Right atrium auricular region (tissue), 2 donors: ENCODE results near the gene ASAP2. TPM values are rescaled to one million over a fixed set of nuclear protein-coding genes. Genes with fewer than 3 reads are reported as not detected.
A peak's percentile ranks its signal among the peaks of the same experiment; 100 is the strongest.

Experiments
- DNase-seq: peaks from one replicate; pipeline ENCODE4 v3.0.0-alpha.2; 2019; ENCODE audit warnings: low spot score
- H3K27ac ChIP-seq, 2 donors: fragments of 200-600 bp; sonication (generic); 1 replicate in 1 of 2; 2 replicates in 1 of 2; pipeline ENCODE4 v1.5.1; 2016 to 2019
- H3K27me3 ChIP-seq, 2 donors: fragments of 200-600 bp; sonication (generic); one replicate each; pipeline versions ENCODE4 v1.5.1 to v1.6.0; 2017 to 2019
- H3K36me3 ChIP-seq: fragments of 200-600 bp; sonication (generic); one replicate; pipeline ENCODE4 v1.5.1; 2016
- H3K4me1 ChIP-seq, 2 donors: fragments of 200-600 bp; sonication (generic); one replicate each; pipeline versions ENCODE4 v1.5.1 to v1.6.0; 2017 to 2019
- H3K4me3 ChIP-seq, 2 donors: fragments of 200-600 bp; sonication (generic); 1 replicate in 1 of 2; 2 replicates in 1 of 2; pipeline ENCODE4 v1.5.1; 2017 to 2019; ENCODE audit warnings: mild to moderate bottlenecking in 1 of 2, moderate library complexity in 1 of 2
- H3K9me3 ChIP-seq, 2 donors: fragments of 200-600 bp; sonication (generic); one replicate each; pipeline ENCODE4 v1.5.1; 2019
- CTCF ChIP-seq, 2 donors: fragments of 200-600 bp; sonication (generic); IDR thresholded peaks; one replicate each; pipeline ENCODE4 v1.5.1; 2019; ENCODE audit warnings: antibody characterized with exemption in 2 of 2
- total RNA-seq, 2 donors: library from RNA; depleted of rRNA; stranded (reverse); fragments of >200 nt; gene quantifications; one replicate each; pipeline ENCODE4 v1.1.0, GENCODE V29; 2016

Gene ASAP2
- total RNA-seq, 2 donors from 2014 or later = 13.2 to 20.3 TPM

DNA sequence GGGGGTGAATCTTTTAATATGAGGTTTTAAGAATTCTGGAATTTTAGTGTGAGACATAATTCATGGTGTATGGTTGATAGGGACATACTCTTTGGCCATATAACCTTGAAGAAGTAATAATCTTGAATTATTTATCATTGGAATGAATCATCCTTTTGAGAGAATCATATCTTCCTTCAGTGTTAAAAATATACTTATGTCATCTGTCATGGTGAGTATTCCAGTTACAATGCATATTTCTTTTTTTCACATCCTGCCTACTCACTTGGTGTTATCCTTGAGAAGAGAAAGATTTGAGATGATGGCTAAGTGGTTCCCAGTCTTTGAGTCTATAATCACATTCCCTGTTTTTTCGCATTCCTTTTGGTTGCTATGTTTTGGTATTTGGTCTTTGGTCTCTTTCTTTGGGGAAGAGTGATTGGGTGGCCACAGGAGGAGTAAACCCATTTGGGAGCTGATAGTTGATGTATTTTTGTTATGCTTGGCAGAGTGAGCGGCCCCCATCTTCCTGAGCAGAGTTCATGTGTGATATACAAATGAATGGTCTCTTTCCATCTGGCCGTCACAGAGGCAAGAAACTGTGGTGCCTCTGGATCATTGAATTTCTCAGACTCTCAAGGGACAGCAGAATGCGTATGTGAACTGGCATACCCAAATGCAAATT lies 21.6 kb downstream of the ASAP2 start:
- Histone ChIP-seq H3K9me3 (no peaks in the 10 kb centered on the region), H3K27ac (peak overlapping the region in 1 of 2 donors; percentile 20), H3K27me3 (no peaks in the 10 kb centered on the region), H3K4me1 (peaks cover 0 to 86% of the 10 kb centered on the region in 2 donors), H3K4me3 (no peak overlapping the region), H3K36me3 (no peaks in the 10 kb centered on the region)
- peak; percentile 57 for DNase-seq
- no peak for TF ChIP-seq CTCF (IDR thresholded peaks at IDR 0.05)

GRCh38 chr2:9228781-9229469 lies 22.3 kb downstream of the ASAP2 start:
- TF ChIP-seq CTCF (IDR thresholded peaks at IDR 0.05) = no peak
- Histone ChIP-seq H3K27ac (peak overlapping the region; percentile 20 to 36), H3K27me3 (no peaks in the 10 kb centered on the region), H3K4me1 (peaks cover 0 to 92% of the 10 kb centered on the region in 2 donors), H3K9me3 (no peaks in the 10 kb centered on the region), H3K4me3 (no peak overlapping the region), H3K36me3 (no peaks in the 10 kb centered on the region)
- DNase-seq = peak; percentile 50

- Histone ChIP-seq H3K4me1 (peaks cover 0 to 97% of the 10 kb centered on the region in 2 donors), H3K27ac (peak overlapping the region; percentile 36 to 48), H3K27me3 (no peaks in the 10 kb centered on the region), H3K36me3 (no peaks in the 10 kb centered on the region), H3K4me3 (no peak overlapping the region), H3K9me3 (no peaks in the 10 kb centered on the region)
- no peak for TF ChIP-seq CTCF (IDR thresholded peaks at IDR 0.05)
- DNase-seq = peak; percentile 54
Measured at GRCh38 chr2:9229470-9229820, 22.8 kb downstream of the ASAP2 start.

- DNase-seq = no peak
- TF ChIP-seq CTCF (IDR thresholded peaks at IDR 0.05) = no peak
- no peaks in the 10 kb centered on the region for H3K9me3 ChIP-seq
- H3K4me3 ChIP-seq = no peak overlapping the region
- peak overlapping the region; percentile 36 to 52 for H3K27ac ChIP-seq
- H3K36me3 ChIP-seq = no peaks in the 10 kb centered on the region
- no peaks in the 10 kb centered on the region for H3K27me3 ChIP-seq
- peaks cover 0 to 99% of the 10 kb centered on the region in 2 donors for H3K4me1 ChIP-seq
Measured at GRCh38 chr2:9230051-9230802, 23.6 kb downstream of the ASAP2 start.

GRCh38 chr2:9230881-9231280 lies 24.3 kb downstream of the ASAP2 start:
- Histone ChIP-seq H3K4me1 (peaks cover 0 to 99% of the 10 kb centered on the region in 2 donors), H3K36me3 (no peaks in the 10 kb centered on the region), H3K27me3 (no peaks in the 10 kb centered on the region), H3K27ac (peak overlapping the region; percentile 24 to 52), H3K9me3 (no peaks in the 10 kb centered on the region), H3K4me3 (no peak overlapping the region)
- DNase-seq = no peak
- TF ChIP-seq CTCF (IDR thresholded peaks at IDR 0.05) = no peak
